Bone marrow (tissue), 2 donors: ENCODE measurements around the gene EEA1.
"Not testable (repeated sequence)": the region's sequence is repeated elsewhere in the genome, so short reads cannot be mapped to it uniquely, and the experiment has no call there.

Experiments used
- DNase-seq, 2 donors: peaks; one replicate each; lab custom pipeline; 2025; lab: John Stamatoyannopoulos, UW

EEA1 gene

GRCh38 chr12:92928962-92929915 lies at the start of gene EEA1:
TSS of gene EEA1 (minus strand) at chr12:92929295. CDS start at chr12:92929066, 229 bp downstream.
- peak; percentile 91 to 97 for DNase-seq

- DNase-seq, result no peak
These were observed 49.5 kb upstream of the EEA1 start for GRCh38 chr12:92978607-92979006.

GRCh38 chr12:92977326-92977725 lies 48.2 kb upstream of the EEA1 start:
- DNase-seq, result no peak

- DNase-seq, result no peak
These were observed 45.7 kb upstream of the EEA1 start for GRCh38 chr12:92974759-92975158.

- no peak for DNase-seq
These were observed 44.5 kb upstream of the EEA1 start for GRCh38 chr12:92973614-92974013.

- DNase-seq, result no peak
These were observed 42.9 kb upstream of the EEA1 start for GRCh38 chr12:92971859-92972524.

- DNase-seq, result no peak
These were observed 39.2 kb upstream of the EEA1 start for GRCh38 chr12:92968176-92968813.

- not testable (repeated sequence) for DNase-seq
These were observed 35.3 kb upstream of the EEA1 start for GRCh38 chr12:92964378-92964777.

- DNase-seq, result no peak
These were observed 32.9 kb upstream of the EEA1 start for GRCh38 chr12:92961949-92962348.

- DNase-seq, result no peak
These were observed 27.0 kb upstream of the EEA1 start for GRCh38 chr12:92955997-92956663.

GRCh38 chr12:92953747-92954146 lies 24.7 kb upstream of the EEA1 start:
- DNase-seq, result no peak

GRCh38 chr12:92952394-92952793 lies 23.3 kb upstream of the EEA1 start:
- no peak for DNase-seq

GRCh38 chr12:92951006-92951405 lies 21.9 kb upstream of the EEA1 start:
- DNase-seq, result no peak

GRCh38 chr12:92950011-92950410 lies 20.9 kb upstream of the EEA1 start:
- DNase-seq, result no peak

GRCh38 chr12:92949466-92949865 lies 20.4 kb upstream of the EEA1 start:
- DNase-seq, result no peak

- DNase-seq, result no peak
These were observed 18.6 kb upstream of the EEA1 start for GRCh38 chr12:92947589-92948215.

- no peak for DNase-seq
These were observed 16.6 kb upstream of the EEA1 start for GRCh38 chr12:92945659-92946220.

GRCh38 chr12:92943482-92944250 lies 14.6 kb upstream of the EEA1 start:
- DNase-seq, result no peak

GRCh38 chr12:92942905-92943304 lies 13.8 kb upstream of the EEA1 start:
- DNase-seq, result no peak

GRCh38 chr12:92939116-92939515 lies 10.0 kb upstream of the EEA1 start:
- no peak for DNase-seq

GRCh38 chr12:92938638-92939037 lies 9.5 kb upstream of the EEA1 start:
- no peak for DNase-seq
